RWPE2 (cell line): Measurements from ENCODE around the gene ATOH8.

Source experiments
- ATAC-seq: fragments of 200-7000 bp; cut with Tn5 transposase; 3 replicates; pipeline ENCODE4 v1.9.1; 2021; ENCODE audit warnings: low read depth
- DNase-seq: peaks from one replicate; pipeline ENCODE4 v3.0.0-alpha.2; 2020; ENCODE audit warnings: low spot score
- H3K27ac ChIP-seq: fragments of 450-650 bp; 2 replicates; pipeline ENCODE4 v1.5.1; 2017; ENCODE audit warnings: mild to moderate bottlenecking; ENCODE audit not compliant: poor library complexity, severe bottlenecking
- H3K27me3 ChIP-seq: fragments of 250-450 bp; sonication (Bioruptor Pico); 2 replicates; pipeline ENCODE4 v1.5.1; 2021; ENCODE audit warnings: mild to moderate bottlenecking, moderate library complexity; ENCODE audit not compliant: insufficient read depth, poor library complexity, severe bottlenecking
- H3K36me3 ChIP-seq: fragments of 250-450 bp; sonication (Bioruptor Pico); 2 replicates; pipeline ENCODE4 v1.5.1; 2020; ENCODE audit warnings: low read depth, mild to moderate bottlenecking, moderate library complexity
- H3K4me1 ChIP-seq: fragments of 250-450 bp; sonication (Bioruptor Pico); 2 replicates; pipeline ENCODE4 v1.5.1; 2021; ENCODE audit warnings: mild to moderate bottlenecking, moderate library complexity; ENCODE audit not compliant: insufficient read depth, poor library complexity, severe bottlenecking
- H3K4me3 ChIP-seq: fragments of 250-450 bp; sonication (Bioruptor Pico); 2 replicates; pipeline ENCODE4 v1.5.1; 2021; ENCODE audit warnings: mild to moderate bottlenecking, moderate library complexity; ENCODE audit not compliant: severe bottlenecking
- H3K9me3 ChIP-seq: fragments of 250-450 bp; sonication (Bioruptor Pico); 2 replicates; pipeline ENCODE4 v1.5.1; 2021; ENCODE audit warnings: mild to moderate bottlenecking, moderate library complexity; ENCODE audit not compliant: severe bottlenecking
- CTCF ChIP-seq: fragments of 450-650 bp; IDR thresholded peaks from one replicate; pipeline ENCODE4 v1.5.1; 2017; ENCODE audit warnings: mild to moderate bottlenecking, moderate library complexity; ENCODE audit not compliant: poor library complexity, severe bottlenecking

The ATOH8 gene

GRCh38 chr2:85737961-85738360, 15.8 kb upstream of the ATOH8 start:
- H3K27me3 ChIP-seq: no peaks in the 10 kb centered on the region
- ATAC-seq (no peak), DNase-seq (no peak)
- H3K9me3 ChIP-seq: no peaks in the 10 kb centered on the region
- H3K4me3 ChIP-seq: no peak overlapping the region
- TF ChIP-seq CTCF: no peak
- peaks cover 16% of the 10 kb centered on the region for H3K4me1 ChIP-seq
- H3K36me3 ChIP-seq: no peaks in the 10 kb centered on the region
- no peak overlapping the region for H3K27ac ChIP-seq

- no peak for ATAC-seq
- TF ChIP-seq CTCF: no peak
- H3K4me3 ChIP-seq: no peak overlapping the region
- no peaks in the 10 kb centered on the region for H3K36me3 ChIP-seq
- H3K27ac ChIP-seq: no peak overlapping the region
- no peaks in the 10 kb centered on the region for H3K27me3 ChIP-seq
- no peak for DNase-seq
- peaks cover 19% of the 10 kb centered on the region for H3K4me1 ChIP-seq
- H3K9me3 ChIP-seq: no peaks in the 10 kb centered on the region
Observed at GRCh38 chr2:85740193-85740592, 13.6 kb upstream of the ATOH8 start.

GRCh38 chr2:85741211-85741832, 12.5 kb upstream of the ATOH8 start:
- Histone ChIP-seq H3K27ac (peak overlapping the region; percentile 74), H3K4me1 (peaks cover 19% of the 10 kb centered on the region)
- no peak for TF ChIP-seq CTCF

GRCh38 chr2:85741833-85742455, 11.8 kb upstream of the ATOH8 start:
- H3K36me3 ChIP-seq: no peaks in the 10 kb centered on the region
- peak; percentile 77 for ATAC-seq
- no peaks in the 10 kb centered on the region for H3K27me3 ChIP-seq
- peak; percentile 74 for DNase-seq
- H3K4me3 ChIP-seq: no peak overlapping the region
- TF ChIP-seq CTCF: no peak
- peak overlapping the region; percentile 74 for H3K27ac ChIP-seq
- H3K9me3 ChIP-seq: no peaks in the 10 kb centered on the region
- H3K4me1 ChIP-seq: peaks cover 19% of the 10 kb centered on the region

More at GRCh38 chr2:85741211-85741832, 12.5 kb upstream of the ATOH8 start:
- Histone ChIP-seq H3K27me3 (no peaks in the 10 kb centered on the region), H3K36me3 (no peaks in the 10 kb centered on the region), H3K4me3 (no peak overlapping the region), H3K9me3 (no peaks in the 10 kb centered on the region)
- no peak; the same call in 2 of the 3 replicates for ATAC-seq
- DNase-seq: peak; percentile 35
